GM12864 (cell line): ENCODE measurements around the gene CDC20.

ENCODE experiments used
- DNase-seq: peaks from one replicate; pipeline ENCODE4 v3.0.0-alpha.2; 2011; ENCODE audit warnings: low read depth
- H3K4me3 ChIP-seq: 2 replicates; pipeline ENCODE4 v1.5.1; 2011; ENCODE audit warnings: mild to moderate bottlenecking, low read depth, low read length, control low read depth
- TF ChIP-seq, protein P1 (sequence below): IDR thresholded peaks from 2 replicates; pipeline ENCODE4 v1.5.1; 2011; ENCODE audit warnings: low read depth, mild to moderate bottlenecking, moderate library complexity, low read length, control low read depth, inconsistent platforms; ENCODE audit errors: missing control alignments

CDC20 gene

DNA sequence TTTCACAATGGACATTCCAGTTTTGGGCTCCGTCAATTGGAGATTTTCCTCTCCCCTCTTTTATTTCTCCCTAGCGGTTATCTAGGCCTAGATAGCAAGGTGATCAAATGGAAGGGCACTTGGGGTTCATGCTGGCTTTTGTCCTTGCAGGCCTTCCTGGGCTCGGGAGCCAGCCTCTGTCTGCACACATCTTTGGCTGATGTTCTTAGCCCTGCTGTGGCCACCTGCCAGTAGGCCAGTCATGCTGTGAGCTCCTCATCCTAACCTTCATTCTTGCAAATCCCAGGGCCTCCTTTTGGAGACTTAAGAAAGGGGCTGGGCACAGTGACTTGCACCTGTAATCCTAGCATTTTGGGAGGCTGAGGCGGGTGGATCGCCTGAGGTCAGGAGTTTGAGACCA is 44.5 kb upstream of the CDC20 start:
- no peak for DNase-seq
- H3K4me3 ChIP-seq, result no peak overlapping the region
- TF ChIP-seq, protein P1, sequence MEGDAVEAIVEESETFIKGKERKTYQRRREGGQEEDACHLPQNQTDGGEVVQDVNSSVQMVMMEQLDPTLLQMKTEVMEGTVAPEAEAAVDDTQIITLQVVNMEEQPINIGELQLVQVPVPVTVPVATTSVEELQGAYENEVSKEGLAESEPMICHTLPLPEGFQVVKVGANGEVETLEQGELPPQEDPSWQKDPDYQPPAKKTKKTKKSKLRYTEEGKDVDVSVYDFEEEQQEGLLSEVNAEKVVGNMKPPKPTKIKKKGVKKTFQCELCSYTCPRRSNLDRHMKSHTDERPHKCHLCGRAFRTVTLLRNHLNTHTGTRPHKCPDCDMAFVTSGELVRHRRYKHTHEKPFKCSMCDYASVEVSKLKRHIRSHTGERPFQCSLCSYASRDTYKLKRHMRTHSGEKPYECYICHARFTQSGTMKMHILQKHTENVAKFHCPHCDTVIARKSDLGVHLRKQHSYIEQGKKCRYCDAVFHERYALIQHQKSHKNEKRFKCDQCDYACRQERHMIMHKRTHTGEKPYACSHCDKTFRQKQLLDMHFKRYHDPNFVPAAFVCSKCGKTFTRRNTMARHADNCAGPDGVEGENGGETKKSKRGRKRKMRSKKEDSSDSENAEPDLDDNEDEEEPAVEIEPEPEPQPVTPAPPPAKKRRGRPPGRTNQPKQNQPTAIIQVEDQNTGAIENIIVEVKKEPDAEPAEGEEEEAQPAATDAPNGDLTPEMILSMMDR, result no peak

DNA sequence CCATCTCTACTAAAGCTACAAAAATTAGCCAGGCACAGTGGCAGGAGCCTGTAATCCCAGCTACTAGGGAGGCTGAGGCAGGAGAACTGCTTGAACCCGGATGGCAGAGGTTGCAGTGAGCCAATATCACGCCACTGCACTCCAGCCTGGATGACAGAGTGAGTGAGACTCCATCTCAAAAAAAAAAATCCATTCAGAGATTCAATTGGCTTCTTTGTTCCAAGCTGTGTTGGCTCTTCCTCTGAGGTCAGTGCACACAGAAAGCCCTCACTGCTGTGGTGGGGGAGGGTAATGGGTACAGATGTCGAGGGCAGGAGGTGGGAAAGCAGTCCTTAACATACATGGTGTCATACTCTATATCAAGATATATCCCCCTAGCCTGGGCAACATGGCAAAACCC is 43.3 kb upstream of the CDC20 start:
- H3K4me3 ChIP-seq, result no peak overlapping the region
- TF ChIP-seq, protein P1, result no peak
- no peak for DNase-seq

DNA sequence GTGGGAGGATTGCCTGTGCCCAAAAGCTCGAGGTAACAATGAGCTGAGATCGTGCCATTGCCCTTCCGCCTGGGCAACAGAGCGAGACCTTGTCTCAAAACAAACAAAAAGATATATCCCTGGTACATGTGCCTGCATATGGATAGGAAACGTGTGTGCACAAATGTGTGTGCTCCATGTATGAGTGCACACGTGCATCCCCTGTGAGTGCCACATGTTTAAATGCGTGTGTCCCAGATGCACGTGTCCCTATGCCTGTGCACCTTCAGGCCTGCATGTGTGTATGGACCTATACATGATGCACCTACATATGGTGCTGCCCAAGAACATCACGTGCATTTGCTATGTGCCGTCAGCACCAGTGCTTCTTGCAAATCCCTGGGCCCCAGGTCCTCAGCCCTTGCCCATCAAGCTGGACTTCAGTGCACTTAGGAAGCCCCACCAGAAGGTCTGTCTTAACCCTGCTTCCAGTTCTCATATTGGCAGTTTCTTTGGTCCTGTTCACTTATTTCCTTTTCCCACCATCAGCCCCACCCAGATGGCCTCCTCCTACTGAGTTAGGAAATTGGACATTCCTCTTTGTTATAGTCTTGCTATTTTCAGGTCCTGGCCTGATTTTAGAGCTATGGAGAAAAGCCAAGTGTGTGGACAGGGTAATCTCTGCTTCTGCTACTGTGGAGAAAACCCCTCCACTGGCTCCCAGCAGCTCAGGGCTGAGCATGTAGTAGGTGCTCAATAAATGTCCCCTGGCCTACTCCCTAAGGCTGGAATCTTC is 42.6 kb upstream of the CDC20 start:
- TF ChIP-seq, protein P1, result no peak
- DNase-seq, result no peak
- H3K4me3 ChIP-seq, result no peak overlapping the region

DNA sequence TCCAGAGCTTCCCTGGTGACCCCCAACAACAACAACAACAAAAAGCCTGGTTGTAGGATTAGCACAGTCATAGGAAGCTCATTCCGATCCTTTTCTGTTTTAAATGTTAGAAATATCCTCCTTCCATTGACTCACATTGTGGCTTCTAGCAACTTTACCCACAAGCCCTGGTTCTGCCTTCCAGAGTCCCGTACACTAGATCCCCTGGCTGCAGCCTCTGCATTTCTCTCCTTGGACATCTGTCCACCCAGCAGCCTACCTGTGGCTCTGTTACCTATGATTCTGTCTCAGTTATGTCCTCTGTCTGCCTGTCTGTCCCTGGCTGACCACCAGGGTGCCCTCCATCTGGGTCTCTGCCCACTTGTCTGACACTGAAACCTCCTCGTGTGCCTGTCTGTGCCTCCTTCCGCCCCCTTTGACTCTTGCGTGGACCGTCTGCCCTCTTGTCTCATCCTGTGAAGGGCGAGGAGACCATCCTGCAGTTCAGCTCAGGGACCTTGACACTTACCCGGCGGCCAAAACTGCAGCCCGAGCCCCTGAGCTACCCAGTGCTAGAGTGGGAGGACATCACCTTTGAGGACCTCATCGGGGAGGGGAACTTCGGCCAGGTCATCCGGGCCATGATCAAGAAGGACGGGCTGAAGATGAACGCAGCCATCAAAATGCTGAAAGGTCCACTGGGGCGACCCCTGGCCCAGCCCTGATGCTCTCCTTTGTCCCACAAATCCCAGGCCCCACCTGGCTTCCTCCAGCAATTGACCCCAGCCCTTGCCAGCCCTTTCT is 41.9 kb upstream of the CDC20 start:
- H3K4me3 ChIP-seq, result no peak overlapping the region
- TF ChIP-seq, protein P1, result peak; percentile 17
- DNase-seq, result no peak

DNA sequence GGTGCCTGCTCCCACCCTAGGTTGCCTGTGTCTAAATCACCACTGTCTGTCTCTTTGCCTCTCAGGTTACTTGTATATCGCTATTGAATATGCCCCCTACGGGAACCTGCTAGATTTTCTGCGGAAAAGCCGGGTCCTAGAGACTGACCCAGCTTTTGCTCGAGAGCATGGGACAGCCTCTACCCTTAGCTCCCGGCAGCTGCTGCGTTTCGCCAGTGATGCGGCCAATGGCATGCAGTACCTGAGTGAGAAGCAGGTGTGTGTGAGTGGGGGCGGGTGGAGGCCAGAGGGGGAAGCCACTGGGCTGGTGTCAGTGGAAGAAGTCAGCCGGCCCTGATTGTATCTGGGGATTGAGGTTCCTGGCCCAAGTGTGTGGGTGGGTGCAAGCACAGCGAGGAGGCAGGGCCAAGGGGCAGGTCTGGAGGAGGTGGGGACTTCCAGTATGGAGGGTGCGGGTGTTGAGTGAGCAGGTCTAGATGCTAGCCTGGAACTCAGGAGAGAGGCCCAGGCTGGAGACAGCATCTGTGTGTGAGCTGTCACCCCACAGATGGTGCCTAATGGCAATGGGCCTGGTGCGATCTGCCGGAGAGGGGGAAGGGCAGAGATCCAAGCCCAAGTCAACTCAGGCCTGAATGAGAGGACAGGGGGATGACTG is 40.8 kb upstream of the CDC20 start:
- no peak for DNase-seq
- TF ChIP-seq, protein P1, result no peak
- H3K4me3 ChIP-seq, result no peak overlapping the region

DNA sequence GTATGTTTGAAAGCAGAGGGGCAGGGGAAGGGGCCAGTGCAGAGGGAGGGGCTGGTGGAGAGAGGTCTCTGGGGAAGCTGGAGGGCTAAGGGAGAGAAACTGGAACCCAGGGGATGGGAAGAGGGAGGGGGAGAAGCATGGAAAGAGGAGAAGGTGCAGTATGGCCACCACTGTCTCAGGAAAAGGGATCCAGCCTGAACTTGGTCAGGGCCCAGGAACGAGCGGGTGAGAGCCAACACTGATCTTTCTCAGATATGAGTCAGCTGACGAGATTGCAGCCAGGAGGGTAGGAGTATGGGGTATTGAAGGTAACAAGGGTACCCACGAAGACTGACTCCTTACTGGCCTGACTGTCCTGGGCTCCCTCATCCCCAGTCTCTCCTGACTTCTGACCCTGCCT is 40.0 kb upstream of the CDC20 start:
- TF ChIP-seq, protein P1, result no peak
- no peak for DNase-seq
- no peak overlapping the region for H3K4me3 ChIP-seq
